NT2/D1 (cell line): ENCODE data around the gene ZNF880.
"Not testable (repeated sequence)": the region's sequence is repeated elsewhere in the genome, so short reads cannot be mapped to it uniquely, and the experiment has no call there.

Experiments
- SUZ12 ChIP-seq: IDR thresholded peaks from 2 replicates; pipeline ENCODE4 v1.6.1; 2011; ENCODE audit not compliant: insufficient read length, insufficient read depth; ENCODE audit errors: extremely low read depth
- YY1 ChIP-seq: IDR thresholded peaks from 2 replicates; pipeline ENCODE4 v1.6.1; 2011; ENCODE audit not compliant: insufficient read length, insufficient read depth
- ZNF274 ChIP-seq: IDR thresholded peaks from 2 replicates; pipeline ENCODE4 v1.6.1; 2011; ENCODE audit warnings: mild to moderate bottlenecking, low read depth, low read length

GRCh38 chr19:52339022-52339421 lies 30.7 kb upstream of the ZNF880 start:
- not testable (repeated sequence) for TF ChIP-seq YY1, ZNF274, SUZ12
